Kidney (tissue), 14 donors: ENCODE results near the gene GBP3. TPM values are rescaled to one million over a fixed set of nuclear protein-coding genes. Genes with fewer than 3 reads are reported as not detected.
"Not testable (repeated sequence)": the region's sequence is repeated elsewhere in the genome, so short reads cannot be mapped to it uniquely, and the experiment has no call there.

Source experiments
- DNase-seq, 5 donors: peaks; one replicate each; pipeline ENCODE4 v3.0.0-alpha.2; 2013 to 2020
- FAIRE-seq: peaks from 2 replicates; lab custom pipeline; 2012; peaks lifted over from hg19 to GRCh38; lab: Jason Lieb, UNC
- H3K27ac ChIP-seq, 2 donors: one replicate each; pipeline ENCODE4 v1.7.0; 2013; ENCODE audit warnings: low read depth in 2 of 2, low read length in 2 of 2, inconsistent platforms in 1 of 2
- H3K27me3 ChIP-seq: one replicate; pipeline ENCODE4 v1.7.1; 2013; ENCODE audit warnings: low read length, inconsistent platforms; ENCODE audit not compliant: control insufficient read depth, insufficient read depth
- H3K36me3 ChIP-seq, 3 donors: one replicate each; pipeline versions ENCODE4 v1.7.0 to v1.7.1; 2013; ENCODE audit warnings: low read length in 3 of 3, control low read depth in 1 of 3, inconsistent platforms in 1 of 3; ENCODE audit not compliant: insufficient read depth in 3 of 3, control insufficient read depth in 2 of 3
- H3K4me1 ChIP-seq, 3 donors: one replicate each; pipeline versions ENCODE4 v1.7.0 to v1.7.1; 2013; ENCODE audit warnings: low read length in 3 of 3, inconsistent platforms in 1 of 3, low read depth in 1 of 3; ENCODE audit not compliant: control insufficient read depth in 2 of 3, insufficient read depth in 2 of 3
- H3K4me3 ChIP-seq, 3 donors: one replicate each; pipeline versions ENCODE4 v1.7.0 to v1.8.1; 2013; ENCODE audit warnings: low read length in 3 of 3, control low read depth in 1 of 3, inconsistent platforms in 1 of 3
- H3K9ac ChIP-seq, 3 donors: one replicate each; pipeline versions ENCODE4 v1.7.0 to v1.7.1; 2013; ENCODE audit warnings: low read length in 3 of 3, control low read depth in 1 of 3, inconsistent platforms in 1 of 3
- H3K9me3 ChIP-seq, 3 donors: one replicate each; pipeline versions ENCODE4 v1.7.0 to v1.7.1; 2013; ENCODE audit warnings: low read length in 3 of 3, control low read depth in 1 of 3, inconsistent platforms in 1 of 3; ENCODE audit not compliant: control insufficient read depth in 2 of 3, insufficient read depth in 1 of 3
- CTCF ChIP-seq: IDR thresholded peaks from 3 replicates; pipeline ENCODE4 v1.5.1; 2012; ENCODE audit warnings: mild to moderate bottlenecking, moderate library complexity, borderline replicate concordance; ENCODE audit not compliant: insufficient read depth; ENCODE audit errors: extremely low read depth
- intact Hi-C: fragments of 100-400 bp; cut with DNase I; formaldehyde crosslinking; loops from one replicate; pipeline ENCODE4 v1.11.1; 2022
- polyA plus RNA-seq: library from polyadenylated mRNA; stranded (reverse); fragments of 350-450 nt; fragmentation: Illumina TruSeq; extraction: RNeasy Lipid Tissue Mini Kit (QIAGEN cat#74804); gene quantifications from one replicate; pipeline ENCODE4 v1.2.3, GENCODE V29; 2014; ENCODE audit warnings: low read depth, low replicate concordance; ENCODE audit not compliant: insufficient read depth
- total RNA-seq: library from RNA; stranded (reverse); fragmentation: NEBNext Ultra II Directional; extraction: Animal tissue kit (Norgen Biotek cat#: 25700); gene quantifications from one replicate; pipeline ENCODE4 v1.2.1, GENCODE V29; 2021
- donor health status: control.
- donor health status: control.
- donor health status: control.
- donor health status: control.
- donor health status: control.
- donor health status: DM: yes; HTN: yes; CAD: no.
- donor health status: Normal renal cell carcinoma (clear cell type).

The GBP3 gene
- total and polyA plus RNA-seq, 2 donors from 2014 or later: 31.5 to 57.7 TPM

- Histone ChIP-seq H3K27me3 (no peaks in the 10 kb centered on the region), H3K36me3 (peaks cover 0 to 8% (median 4%) of the 10 kb centered on the region in 3 donors), H3K27ac (peak overlapping the region; percentile 56 to 87), H3K9me3 (no peaks in the 10 kb centered on the region), H3K9ac (peak overlapping the region in 2 of 3 donors; percentile 23 to 72), H3K4me1 (peaks cover 0 to 14% (median 9%) of the 10 kb centered on the region in 3 donors), H3K4me3 (peak overlapping the region; percentile 12 to 95 (median 73))
- DNase-seq (no peak), FAIRE-seq (no peak)
- TF ChIP-seq CTCF: no peak
- intact Hi-C loops: no loop called here
These were observed 360 bp upstream of the GBP3 start for GRCh38 chr1:89023026-89023425.

GRCh38 chr1:89018318-89018717, 4.3 kb downstream of the GBP3 start:
- H3K4me3 ChIP-seq, H3K9me3 ChIP-seq, H3K27me3 ChIP-seq, intact Hi-C loops, DNase-seq, FAIRE-seq, H3K9ac ChIP-seq, H3K27ac ChIP-seq: not testable (repeated sequence)
- peaks cover 0 to 14% (median 9%) of the 10 kb centered on the region in 3 donors for H3K4me1 ChIP-seq
- peaks cover 0 to 18% (median 7%) of the 10 kb centered on the region in 3 donors for H3K36me3 ChIP-seq

- no peaks in the 10 kb centered on the region for H3K9me3 ChIP-seq
- FAIRE-seq (no peak), DNase-seq (no peak)
- no peaks in the 10 kb centered on the region for H3K27me3 ChIP-seq
- no peak for TF ChIP-seq CTCF
- no peak overlapping the region for H3K4me3 ChIP-seq
- H3K9ac ChIP-seq: no peak overlapping the region
- H3K4me1 ChIP-seq: no peaks in the 10 kb centered on the region
- H3K36me3 ChIP-seq: peaks cover 0 to 25% (median 17%) of the 10 kb centered on the region in 3 donors
- intact Hi-C loops: loop anchor here (10.0 kb wide), 1 partner anchor 346 kb away; no protein-coding TSS in a partner anchor
- H3K27ac ChIP-seq: no peak overlapping the region
These were observed 14.2 kb downstream of the GBP3 start for GRCh38 chr1:89008511-89008910.

GRCh38 chr1:89005286-89006151, 17.1 kb downstream of the GBP3 start:
- intact Hi-C loops: loop anchor here (10.0 kb wide), 1 partner anchor 349 kb away; no protein-coding TSS in a partner anchor
- Histone ChIP-seq H3K9ac (no peak overlapping the region), H3K36me3 (peaks cover 0 to 13% (median 11%) of the 10 kb centered on the region in 3 donors), H3K4me1 (no peaks in the 10 kb centered on the region), H3K27me3 (no peaks in the 10 kb centered on the region), H3K27ac (no peak overlapping the region), H3K4me3 (no peak overlapping the region), H3K9me3 (no peaks in the 10 kb centered on the region)
- no peak for TF ChIP-seq CTCF
- DNase-seq: no peak
- no peak for FAIRE-seq

GRCh38 chr1:89002176-89002575, 20.5 kb downstream of the GBP3 start:
- H3K27ac ChIP-seq, FAIRE-seq: not testable (repeated sequence)
- intact Hi-C loops: loop anchor here (10.0 kb wide), 1 partner anchor 353 kb away; no protein-coding TSS in a partner anchor

More at GRCh38 chr1:89002176-89002575, 20.5 kb downstream of the GBP3 start:
- H3K4me3 ChIP-seq, H3K9me3 ChIP-seq, H3K27me3 ChIP-seq, H3K9ac ChIP-seq, H3K36me3 ChIP-seq, DNase-seq, H3K4me1 ChIP-seq: not testable (repeated sequence)
